ENCODE results near the gene SKP2. TPM values are rescaled to one million over a fixed set of nuclear protein-coding genes. Genes with fewer than 3 reads are reported as not detected.

SKP2 gene
- total RNA-seq, 1 donor from 2014 or later = 9.5 TPM

Other genes with a start within 250 kb of the SKP2 start
- gene CAPSL, start 213.5 kb upstream of the SKP2 start, total RNA-seq = not detected in 2 replicates
- gene UGT3A1, start 160.7 kb upstream of the SKP2 start, total RNA-seq = not detected in 2 replicates
- gene UGT3A2, start 85.2 kb upstream of the SKP2 start, total RNA-seq = not detected in 2 replicates
- gene LMBRD2, start 224 bp upstream of the SKP2 start, total RNA-seq = 5.3 and 8.4 TPM in 2 replicates
- gene NADK2, start 89.8 kb downstream of the SKP2 start, total RNA-seq = 27.6 and 33.9 TPM in 2 replicates
- gene RANBP3L, start 149.8 kb downstream of the SKP2 start, total RNA-seq = not detected in 2 replicates

All from bronchial epithelial cell (primary cell).